Measurements from ENCODE around the gene MNT.
"Not testable (repeated sequence)": the region's sequence is repeated elsewhere in the genome, so short reads cannot be mapped to it uniquely, and the experiment has no call there.

The MNT gene

GRCh38 chr17:2400877-2401425 is at the start of gene MNT:
Gene MNT (minus strand): TSS chr17:2401060. CDS start chr17:2400712, 348 bp downstream.
- no peak for DNase-seq (ENCODE audit: low read depth)

GRCh38 chr17:2450016-2450650 is 49.3 kb upstream of the MNT start:
- DNase-seq (ENCODE audit: low read depth) = no peak

- no peak for DNase-seq (ENCODE audit: low read depth)
Observed at GRCh38 chr17:2449486-2449885, 48.6 kb upstream of the MNT start.

GRCh38 chr17:2447479-2447878 is 46.6 kb upstream of the MNT start:
- DNase-seq (ENCODE audit: low read depth) = not testable (repeated sequence)

- no peak for DNase-seq (ENCODE audit: low read depth)
Observed at GRCh38 chr17:2445638-2446037, 44.8 kb upstream of the MNT start.

- DNase-seq (ENCODE audit: low read depth) = no peak
Observed at GRCh38 chr17:2444382-2444781, 43.5 kb upstream of the MNT start.

GRCh38 chr17:2442166-2442565 is 41.3 kb upstream of the MNT start:
- DNase-seq (ENCODE audit: low read depth) = no peak

- no peak for DNase-seq (ENCODE audit: low read depth)
Observed at GRCh38 chr17:2440930-2441329, 40.1 kb upstream of the MNT start.

GRCh38 chr17:2439997-2440396 is 39.1 kb upstream of the MNT start:
- not testable (repeated sequence) for DNase-seq (ENCODE audit: low read depth)

GRCh38 chr17:2438823-2439222 is 38.0 kb upstream of the MNT start:
- DNase-seq (ENCODE audit: low read depth) = no peak

- no peak for DNase-seq (ENCODE audit: low read depth)
Observed at GRCh38 chr17:2436316-2436905, 35.6 kb upstream of the MNT start.

GRCh38 chr17:2435862-2436261 is 35.0 kb upstream of the MNT start:
- no peak for DNase-seq (ENCODE audit: low read depth)

- no peak for DNase-seq (ENCODE audit: low read depth)
Observed at GRCh38 chr17:2435181-2435741, 34.4 kb upstream of the MNT start.

- DNase-seq (ENCODE audit: low read depth) = no peak
Observed at GRCh38 chr17:2433696-2434095, 32.8 kb upstream of the MNT start.

- no peak for DNase-seq (ENCODE audit: low read depth)
Observed at GRCh38 chr17:2427910-2428309, 27.1 kb upstream of the MNT start.

- DNase-seq (ENCODE audit: low read depth) = no peak
Observed at GRCh38 chr17:2427215-2427614, 26.4 kb upstream of the MNT start.

- no peak for DNase-seq (ENCODE audit: low read depth)
Observed at GRCh38 chr17:2423271-2423670, 22.4 kb upstream of the MNT start.

GRCh38 chr17:2421315-2422147 is 20.7 kb upstream of the MNT start:
- no peak for DNase-seq (ENCODE audit: low read depth)

- no peak for DNase-seq (ENCODE audit: low read depth)
Observed at GRCh38 chr17:2420176-2420575, 19.3 kb upstream of the MNT start.

GRCh38 chr17:2419486-2419885 is 18.6 kb upstream of the MNT start:
- no peak for DNase-seq (ENCODE audit: low read depth)

- no peak for DNase-seq (ENCODE audit: low read depth)
Observed at GRCh38 chr17:2418572-2418971, 17.7 kb upstream of the MNT start.

- no peak for DNase-seq (ENCODE audit: low read depth)
Observed at GRCh38 chr17:2416010-2416734, 15.3 kb upstream of the MNT start.

Measured in HS-27A (cell line).